Stimulated activated CD8-positive, alpha-beta memory T cell treated with anti-CD3 and anti-CD28 coated beads, Interleukin-15, amount 100 ng/mL, for 4 hours (primary cell): ENCODE measurements around the gene ADRM1.

Experiments
- DNase-seq, 2 donors: peaks; one replicate each; pipeline ENCODE4 v3.0.0-alpha.2; 2020; ENCODE audit warnings: low read depth in 2 of 2

ADRM1 gene

DNA sequence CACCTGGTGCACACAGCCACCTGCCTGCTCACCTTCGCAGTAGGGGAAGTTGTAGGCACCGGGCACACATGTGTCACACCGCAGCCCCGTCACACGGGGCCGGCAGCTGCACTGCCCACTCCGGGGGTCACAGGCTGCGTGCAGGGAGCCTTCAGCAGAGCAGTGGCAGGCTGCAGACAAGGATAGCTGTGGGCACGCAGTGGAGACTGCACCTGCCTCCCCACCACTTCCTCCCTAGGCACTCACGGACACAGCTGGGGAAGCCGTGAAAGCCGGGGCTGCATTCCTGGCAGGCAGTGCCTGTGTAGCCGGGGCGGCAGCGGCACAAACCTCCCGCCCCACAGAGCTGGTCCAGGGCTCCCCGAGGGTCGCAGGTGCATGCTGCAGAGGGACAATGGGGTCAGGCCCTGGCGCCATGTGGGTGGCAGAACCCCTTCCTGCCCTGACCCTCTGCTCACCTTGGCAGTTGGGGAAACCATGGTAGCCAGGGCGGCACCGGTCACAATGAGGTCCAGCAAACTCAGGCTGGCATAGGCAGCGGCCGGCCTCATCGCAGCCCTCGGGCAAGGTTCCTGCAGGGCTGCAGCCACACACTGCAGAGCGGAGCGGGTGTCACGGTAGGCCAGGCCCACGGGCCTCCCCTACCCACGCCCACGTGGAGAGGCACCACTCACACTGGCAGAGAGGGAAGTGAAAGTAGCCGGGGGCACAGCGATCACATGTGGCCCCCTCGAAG lies 34.9 kb downstream of the ADRM1 start:
- no peak for DNase-seq

DNA sequence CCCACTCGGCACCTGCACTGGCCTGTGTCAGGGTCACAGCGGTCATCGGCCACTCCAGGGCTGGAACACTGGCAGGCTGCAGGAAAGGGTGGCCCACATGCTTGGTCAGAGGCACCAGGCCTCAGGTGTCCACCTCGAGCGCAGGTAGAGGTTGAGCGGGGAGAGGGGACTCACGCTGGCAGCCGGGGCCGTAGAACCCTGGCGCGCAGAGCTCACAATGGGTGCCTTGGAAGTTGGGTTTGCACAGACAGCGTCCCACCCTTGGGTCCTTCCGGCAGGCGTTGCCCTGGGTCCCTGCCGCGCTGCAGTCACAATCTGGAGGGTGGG lies 35.5 kb downstream of the ADRM1 start:
- no peak for DNase-seq

DNA sequence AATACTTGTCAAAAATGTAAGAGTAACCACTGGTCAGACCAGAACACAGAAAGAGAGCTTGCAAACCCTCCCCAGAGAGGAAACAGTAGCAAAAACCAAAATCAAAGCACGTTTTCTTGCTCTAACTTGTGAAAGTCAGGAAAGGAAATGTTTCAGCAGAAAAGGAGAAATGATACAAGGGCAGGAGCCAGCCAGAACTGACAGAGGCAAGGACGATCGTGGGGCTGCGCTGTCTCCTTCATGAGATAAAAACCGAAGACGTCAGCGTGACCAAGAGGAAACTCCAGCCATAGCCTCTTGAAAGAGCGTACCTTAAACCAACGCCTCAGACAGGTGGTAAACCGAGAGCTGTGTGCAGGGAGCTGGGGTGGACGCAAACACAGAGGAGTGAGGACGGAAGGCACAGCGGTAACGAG lies 36.9 kb downstream of the ADRM1 start:
- DNase-seq: no peak

DNA sequence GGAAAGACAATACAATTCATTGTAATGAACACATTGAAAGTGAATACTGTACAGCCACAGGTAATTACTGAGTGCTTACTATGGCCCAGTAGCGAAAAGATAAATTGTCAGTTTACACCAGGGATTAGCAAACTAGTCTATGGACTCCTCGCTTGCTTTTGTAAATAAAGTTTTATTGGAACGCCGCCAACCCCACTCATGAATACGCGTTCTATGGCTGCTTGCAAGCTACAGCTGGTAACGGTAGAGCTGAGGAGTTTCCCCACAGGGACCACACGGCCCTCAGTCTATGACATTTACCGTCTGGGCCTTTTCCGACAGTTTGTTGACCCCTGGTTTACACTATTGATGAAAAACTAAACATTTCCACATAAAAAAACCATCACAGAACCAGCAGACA lies 40.1 kb downstream of the ADRM1 start:
- DNase-seq: no peak

DNA sequence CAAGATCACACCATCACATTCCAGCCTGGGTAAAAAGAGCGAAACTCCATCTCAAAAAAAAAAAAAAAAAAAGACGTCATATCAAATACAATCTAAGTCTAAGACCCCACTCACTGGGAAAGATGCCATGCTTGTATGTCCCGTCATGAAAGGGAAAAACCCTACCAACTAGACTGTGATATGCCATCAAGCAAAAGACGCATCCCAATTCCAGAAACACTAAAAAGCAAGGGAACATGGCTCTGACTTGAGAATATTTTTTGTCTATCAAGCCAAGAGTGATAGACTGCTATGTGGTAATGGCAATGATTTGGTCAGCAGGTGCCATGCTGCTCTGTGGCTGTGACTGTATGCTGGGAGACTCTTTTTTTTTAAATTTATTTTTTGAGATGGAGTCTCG lies 41.3 kb downstream of the ADRM1 start:
- DNase-seq: no peak

DNA sequence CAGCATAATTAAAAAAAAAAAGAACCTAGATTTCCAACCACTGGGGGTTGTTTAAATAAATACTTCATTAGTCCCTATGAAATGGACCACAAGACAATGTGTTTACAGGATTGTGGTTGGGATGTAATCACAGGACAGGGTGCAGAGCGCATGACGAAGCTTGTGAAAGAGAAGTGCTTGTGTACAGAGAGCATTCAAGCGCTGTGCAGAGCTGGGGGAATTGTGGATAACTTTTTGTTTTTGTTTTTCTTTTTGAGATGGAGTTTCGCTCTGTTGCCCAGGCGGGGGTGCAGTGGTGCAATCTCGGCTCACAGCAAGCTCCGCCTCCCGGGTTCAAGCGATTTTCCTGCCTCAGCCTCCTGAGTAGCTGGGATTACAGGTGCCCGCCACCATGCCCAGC lies 42.0 kb downstream of the ADRM1 start:
- DNase-seq: no peak

DNA sequence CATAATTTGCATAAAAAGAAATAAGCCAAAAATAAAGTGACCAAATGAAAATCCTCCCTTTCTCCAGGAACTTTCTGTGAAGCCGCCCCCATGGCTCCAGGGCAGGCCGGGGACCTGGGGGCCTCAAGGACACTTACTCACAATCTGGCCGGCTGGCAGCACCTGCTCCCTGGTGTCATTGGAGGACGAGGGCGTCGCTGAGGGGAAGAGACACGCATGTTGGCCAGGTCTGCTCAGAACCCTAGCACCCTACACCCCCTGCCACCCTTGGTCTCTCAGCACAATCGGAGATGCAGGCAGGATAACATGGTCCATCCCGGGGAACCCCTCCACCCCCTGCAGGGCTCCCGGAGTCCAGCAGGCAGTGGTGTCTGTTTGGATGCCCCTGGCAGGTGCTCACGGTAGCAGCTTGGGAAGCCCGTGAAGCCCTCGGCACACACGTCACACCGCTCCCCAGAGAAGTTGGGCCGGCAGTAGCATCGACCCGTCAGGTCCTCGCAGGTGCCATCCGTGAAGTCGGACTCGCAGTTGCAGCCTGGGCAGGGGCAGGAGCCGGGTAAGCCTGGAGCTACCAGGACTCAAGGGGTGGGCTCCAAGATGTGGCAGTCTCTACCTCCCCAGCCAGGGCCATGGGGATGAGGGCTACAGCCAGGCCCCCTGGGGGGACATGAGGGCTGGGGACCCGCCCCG lies 43.0 kb downstream of the ADRM1 start:
- no peak for DNase-seq

DNA sequence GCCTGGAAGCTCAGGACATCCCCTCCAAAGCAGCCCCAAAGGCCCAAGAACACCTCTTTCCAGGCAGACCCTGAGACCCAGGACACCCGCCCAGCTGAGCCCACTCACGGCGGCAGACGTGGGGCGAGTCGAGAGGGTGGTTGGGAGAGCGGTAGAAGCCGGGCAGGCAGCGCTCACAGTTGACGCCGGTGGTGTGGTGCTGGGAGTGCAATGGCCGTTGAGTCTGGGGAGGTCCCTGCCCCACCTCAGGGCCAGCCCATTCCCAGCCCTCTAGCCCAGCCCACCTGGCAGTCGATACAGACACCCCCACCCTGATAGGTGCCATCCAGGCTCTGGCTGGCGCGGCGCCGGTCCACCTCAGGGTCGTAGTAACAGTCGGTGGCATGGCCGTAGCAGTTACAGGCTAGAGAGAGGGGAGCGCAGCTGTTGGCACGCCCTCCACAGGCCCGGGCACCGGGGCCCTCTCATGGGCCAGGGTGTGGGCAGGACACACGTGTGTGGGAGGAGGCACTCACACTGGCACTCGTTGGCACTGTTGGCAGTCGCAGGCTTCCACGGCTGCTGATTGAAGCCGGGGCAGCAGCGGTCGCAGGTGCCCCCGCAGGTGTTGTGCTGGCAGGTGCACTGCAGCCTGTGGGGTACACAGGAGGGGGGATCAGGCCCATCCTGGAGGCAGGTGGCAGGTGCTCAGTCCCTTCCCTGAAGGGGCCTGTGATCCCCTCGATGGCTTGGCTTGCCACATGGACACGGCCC lies 43.8 kb downstream of the ADRM1 start:
- no peak for DNase-seq

DNA sequence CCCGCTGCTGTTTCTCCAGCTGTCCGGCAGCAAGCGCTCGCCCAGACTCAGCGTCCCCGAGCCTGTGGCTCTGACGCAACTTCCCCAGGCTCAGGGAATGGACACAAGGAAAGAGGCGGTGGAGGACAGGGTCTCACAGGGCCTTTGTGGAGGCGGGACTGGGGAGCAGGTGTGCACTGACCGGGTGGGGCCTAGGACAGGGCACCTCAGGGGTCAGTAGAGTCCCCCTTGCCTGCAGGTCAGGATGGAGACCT lies 44.3 kb downstream of the ADRM1 start:
- DNase-seq: no peak

DNA sequence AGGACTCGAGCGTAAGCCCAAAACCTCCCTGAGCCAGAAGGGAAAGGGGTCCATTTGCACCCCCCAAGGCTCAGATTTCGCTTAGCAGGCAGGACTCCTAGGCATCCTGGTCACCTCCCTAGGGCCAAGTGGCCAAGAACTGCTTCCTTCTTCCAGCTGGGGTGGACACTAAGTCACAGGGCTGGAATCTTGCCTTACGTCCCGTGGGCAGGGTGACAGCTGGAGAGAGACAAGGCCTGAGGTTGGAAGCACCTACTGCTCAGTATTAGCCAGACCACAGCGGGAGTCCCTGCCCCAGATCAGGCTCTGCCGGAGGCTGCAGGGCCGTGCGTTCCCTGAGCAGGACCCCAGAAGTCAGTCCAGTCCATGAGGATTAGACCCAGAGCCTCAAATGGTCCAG lies 44.6 kb downstream of the ADRM1 start:
- DNase-seq: no peak

DNA sequence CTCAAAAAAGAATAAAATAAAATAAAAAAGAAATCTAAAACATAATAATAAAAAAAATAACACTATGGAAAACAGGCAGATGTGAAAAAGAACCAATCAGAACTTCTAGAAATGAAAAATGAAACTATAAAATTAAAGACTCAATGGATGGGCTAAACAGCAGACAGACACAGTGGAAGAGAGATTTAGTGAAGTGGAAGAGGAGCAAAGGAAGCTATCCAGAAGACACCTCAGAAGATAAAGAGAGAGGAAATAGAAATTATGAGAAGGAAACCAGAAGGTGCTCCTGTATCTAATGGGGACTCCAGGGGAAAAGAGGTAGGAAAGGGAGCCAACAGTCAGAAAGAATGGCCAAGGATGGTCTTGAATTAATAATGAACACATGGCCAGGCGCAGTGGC lies 45.8 kb downstream of the ADRM1 start:
- DNase-seq: no peak

DNA sequence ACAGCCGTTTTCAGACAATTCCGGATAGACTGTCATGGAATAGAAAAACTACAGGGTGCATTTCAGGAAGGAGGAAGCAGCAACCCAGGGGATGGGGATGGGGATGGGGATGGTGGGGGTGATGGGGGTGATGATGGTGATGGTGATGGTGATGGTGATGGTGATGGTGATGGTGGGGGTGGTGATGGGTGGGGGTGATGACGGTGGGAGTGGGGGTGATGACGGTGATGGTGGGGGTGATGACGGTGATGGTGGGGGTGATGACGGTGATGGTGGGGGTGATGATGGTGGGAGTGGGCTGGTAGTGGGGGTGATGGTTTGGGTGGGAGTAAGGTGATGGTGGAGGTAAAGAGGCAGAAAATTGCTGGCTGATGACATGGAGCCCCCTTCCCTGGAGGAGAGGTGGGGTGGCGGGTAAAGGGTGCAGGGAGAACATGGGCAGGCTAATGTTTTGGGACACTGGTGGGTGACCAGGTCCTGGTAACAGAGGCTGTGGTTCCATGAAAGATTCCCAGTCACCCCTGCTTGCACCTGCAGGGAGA lies 46.8 kb downstream of the ADRM1 start:
- no peak for DNase-seq

DNA sequence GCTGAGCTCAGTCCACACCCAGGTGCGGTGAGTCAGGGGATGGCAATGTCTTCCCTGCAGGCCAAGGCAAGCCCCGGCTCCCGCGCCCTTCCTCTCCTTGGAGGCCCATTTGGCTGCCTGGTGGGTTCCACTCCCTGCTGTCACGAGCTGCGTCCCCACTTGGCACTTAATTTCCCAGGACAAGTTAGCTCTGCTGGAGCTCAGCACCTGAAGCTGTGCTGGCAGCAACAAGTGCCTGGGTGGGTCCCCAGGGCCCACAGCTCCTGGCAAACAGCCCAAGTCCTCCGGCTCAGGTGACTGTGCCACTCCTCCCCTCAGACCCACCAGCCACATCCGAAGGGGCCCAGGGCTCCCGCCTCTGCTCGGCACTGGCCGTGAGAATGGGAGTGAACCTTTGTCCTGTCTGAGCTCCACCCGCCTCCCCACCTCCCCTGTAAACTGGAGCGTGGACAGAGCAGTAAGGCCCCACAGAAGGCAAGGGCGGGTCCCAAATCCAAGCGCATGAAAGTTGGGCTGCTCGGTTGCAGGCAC lies 47.4 kb downstream of the ADRM1 start:
- DNase-seq: no peak

DNA sequence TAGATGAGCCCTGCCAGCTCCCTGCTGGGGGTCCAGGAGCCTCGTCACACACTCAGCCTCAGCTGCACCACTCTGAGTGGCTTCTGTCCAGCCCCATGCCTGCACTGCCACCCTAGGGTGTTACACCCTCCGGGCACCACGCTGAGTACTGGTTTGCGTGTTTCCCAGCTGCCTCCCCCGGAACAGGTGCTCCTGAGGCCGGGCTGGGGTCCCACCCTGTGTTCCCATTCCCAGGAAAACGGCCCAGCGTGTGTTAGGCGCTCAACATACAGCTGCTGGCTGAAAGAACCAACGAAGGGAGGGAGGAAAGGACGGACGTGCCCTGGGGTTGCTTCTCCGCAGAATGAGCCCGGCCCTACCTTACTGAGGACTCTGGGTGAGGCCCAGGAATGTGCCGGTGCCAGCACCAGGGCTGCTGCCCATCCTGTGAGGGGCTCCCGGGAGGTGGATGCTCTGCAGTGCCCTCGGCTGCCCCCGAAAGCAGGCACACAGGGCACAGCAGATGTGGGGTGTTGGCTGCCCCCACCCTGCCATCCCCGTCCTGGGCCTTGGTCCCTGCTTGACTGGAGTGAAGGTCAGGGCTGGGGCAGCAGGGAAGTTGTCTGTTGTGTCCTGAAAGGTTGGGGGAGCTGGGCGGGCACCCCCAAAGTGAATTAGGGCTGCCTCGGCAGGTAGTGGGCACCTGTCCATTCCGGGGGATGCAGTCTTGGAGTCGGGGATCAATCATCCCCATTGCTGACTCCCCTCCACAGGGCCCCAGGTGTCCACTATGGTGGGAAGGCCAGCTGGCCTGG lies 48.0 kb downstream of the ADRM1 start:
- no peak for DNase-seq

DNA sequence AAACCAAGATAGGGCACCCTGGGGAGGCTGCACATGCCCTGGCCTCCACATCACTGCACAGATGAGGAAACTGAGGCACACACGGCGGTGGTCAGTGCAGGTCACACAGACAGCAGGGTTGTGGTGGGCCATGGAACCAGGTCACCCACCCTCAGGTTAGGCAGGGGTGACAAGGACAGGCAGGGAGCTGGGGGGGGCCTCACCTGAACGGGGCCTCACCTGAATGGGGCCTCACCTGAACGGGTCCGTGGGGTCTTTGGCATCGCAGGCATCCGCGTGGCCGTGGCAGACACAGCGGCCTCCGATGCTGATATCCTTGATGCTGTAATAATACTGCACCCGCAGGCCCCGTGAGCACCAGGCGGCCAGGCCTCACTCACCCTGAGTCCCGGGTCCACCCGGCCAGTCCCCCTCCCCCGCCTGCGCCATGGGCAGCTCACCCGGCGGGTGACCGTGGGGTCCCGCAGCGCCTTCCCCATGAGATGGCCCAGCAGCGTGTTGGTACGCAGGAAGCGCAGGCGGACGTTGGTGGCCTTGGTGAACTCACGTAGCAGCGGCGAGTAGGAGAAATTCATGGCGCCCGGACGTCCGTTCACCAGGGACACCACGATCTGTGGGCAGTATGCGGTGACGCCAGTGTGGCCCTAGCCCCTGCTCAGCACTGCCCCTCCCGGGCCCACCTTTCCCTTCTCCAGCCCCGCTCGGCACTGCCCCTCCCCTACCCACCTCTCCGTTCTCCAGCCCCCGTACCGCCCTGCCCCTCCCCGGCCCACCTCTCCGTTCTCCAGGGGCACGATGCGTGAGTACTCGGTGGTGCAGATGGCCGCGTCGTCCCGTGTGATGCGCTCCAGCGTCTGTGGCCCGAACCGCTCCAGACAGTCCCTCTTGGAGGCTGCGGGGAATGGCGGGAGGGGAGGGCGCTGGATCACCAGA lies 48.9 kb downstream of the ADRM1 start:
- DNase-seq: no peak

DNA sequence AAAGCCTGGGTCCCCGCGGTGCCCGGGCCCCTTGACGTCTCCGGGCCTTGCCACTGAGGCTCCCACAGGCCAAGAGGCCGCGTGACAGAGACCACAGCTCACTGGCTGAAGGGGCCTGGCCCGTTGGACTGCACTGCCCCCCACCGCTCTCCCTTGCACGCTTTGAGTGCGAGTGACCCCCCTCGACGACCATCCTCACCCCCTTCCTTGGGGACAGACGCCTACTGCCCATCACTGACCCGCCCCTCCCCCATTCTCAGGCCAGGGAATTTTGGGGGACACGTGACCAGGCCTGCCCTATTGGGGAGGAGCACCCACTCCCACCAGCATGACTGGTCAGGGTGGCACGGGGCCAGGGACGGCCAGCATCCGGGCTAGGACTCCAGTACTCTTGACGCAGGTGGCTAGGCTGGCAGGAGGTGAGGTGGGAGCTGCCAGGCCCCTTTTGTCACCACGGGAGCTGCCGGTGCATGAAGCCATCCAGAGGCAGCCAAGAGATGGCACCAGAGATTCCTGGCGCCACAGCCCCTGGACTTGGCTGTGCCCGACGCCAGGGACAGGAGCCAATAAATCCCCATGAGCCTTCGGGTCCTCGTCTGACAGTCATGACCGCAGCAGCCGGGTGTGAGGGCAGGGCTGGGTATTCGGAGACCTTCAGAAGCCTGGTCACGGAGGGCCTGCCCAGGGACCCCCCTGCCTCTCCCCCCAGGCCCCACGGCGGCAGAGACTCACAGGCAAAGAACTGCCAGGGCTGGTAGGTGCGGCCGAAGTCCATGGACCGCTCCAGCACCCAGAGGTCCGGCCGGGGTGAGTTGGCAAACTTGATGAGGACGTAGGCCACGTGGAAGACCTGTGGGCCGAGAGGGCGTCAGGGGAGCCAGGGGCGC lies 49.8 kb downstream of the ADRM1 start:
- no peak for DNase-seq

DNA sequence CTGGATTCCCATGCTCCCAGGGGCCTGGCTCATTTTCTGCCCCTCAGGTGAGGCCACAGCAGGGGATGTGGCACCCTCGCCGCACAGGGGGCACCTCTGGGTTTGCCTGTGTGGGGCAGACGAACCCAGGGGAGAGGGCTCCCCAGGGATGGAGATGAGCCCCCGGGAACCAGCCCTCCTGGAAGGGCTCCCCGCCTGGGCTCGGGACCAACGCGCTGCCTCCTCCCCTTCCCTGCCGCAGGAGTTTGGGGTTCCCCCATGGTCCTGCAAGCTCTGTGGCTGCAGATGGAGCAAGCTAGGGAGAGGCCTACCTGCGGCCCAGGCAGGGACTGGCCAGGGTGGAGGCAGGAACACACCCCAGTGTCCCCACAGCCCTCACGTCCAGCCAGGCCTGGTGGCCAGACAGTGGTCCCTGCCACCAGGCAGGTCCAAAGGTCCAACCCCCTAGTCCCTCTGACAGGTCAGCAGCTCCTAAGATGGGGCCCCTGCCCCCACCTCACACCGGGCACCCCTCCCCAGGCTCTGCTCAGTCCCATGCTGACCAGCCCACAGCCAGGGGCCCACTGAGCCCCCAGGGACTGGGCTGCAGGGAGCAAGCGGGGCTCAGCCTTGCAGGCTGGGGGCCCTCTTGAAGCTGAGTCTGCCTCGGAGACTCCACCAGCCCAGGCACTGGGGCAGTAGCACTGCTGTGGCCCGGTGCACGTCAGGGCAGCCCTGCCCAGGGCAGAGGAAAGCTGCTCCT lies 50.7 kb downstream of the ADRM1 start:
- no peak for DNase-seq

DNA sequence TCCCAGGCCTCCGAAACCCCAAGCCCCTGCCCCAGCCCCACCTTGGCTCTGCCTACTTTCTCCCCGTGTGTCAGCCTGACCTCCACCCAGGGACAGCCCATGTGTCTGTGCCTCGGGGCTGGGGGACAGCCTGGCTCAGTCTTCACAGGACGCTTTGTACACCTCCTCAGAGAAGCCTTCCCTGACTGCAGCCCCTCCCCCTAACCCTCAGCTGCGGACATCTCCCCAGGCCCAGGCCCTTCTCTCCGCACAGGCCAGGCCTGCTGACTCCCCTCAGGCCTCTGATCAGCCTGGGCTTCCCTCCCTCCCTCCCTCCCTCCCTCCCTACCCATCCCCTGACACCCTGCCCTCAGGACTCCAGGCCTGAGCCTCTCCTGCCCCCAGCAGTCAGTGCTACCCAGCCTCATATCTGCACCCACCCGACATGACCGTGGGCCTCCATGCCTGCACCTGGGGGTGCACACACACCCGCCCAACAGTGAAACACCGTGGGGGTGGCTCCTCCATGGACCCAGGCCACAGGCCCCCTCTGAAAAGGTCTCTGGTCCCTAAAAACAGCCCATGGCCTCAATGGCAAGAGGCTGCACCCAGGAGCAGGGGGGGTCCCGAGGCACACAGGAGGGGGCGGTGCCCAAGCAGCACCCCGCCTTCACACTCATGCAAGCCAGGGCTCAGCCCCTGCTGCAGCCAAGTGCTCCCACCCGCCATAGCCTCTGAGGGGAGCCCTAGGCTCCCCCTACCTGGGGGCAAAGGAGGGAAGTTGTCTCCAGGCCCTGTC lies 51.4 kb downstream of the ADRM1 start:
- no peak for DNase-seq
